K562 (cell line): ENCODE results near the gene MECR. TPM values are rescaled to one million over a fixed set of nuclear protein-coding genes. Genes with fewer than 3 reads are reported as not detected.

ENCODE experiments used
- ATAC-seq: fragments of 200-7000 bp; cut with Tn5 transposase; 3 replicates; pipeline ENCODE4 v1.9.1; 2020; ENCODE audit warnings: moderate library complexity
- BruUV-seq: library from RNA; stranded (reverse); fragments of 400-500 nt; replicated peaks from 2 replicates; lab custom pipeline; 2021; lab: Mats Ljungman, UMichigan
- CTCF ChIA-PET: fragments of 300-600 bp; formaldehyde crosslinking; extraction: SDS; loops from one replicate; lab custom pipeline; 2021; ENCODE audit warnings: low intra/inter-chr PET ratio; lab: Yijun Ruan, JAX
- POLR2A ChIA-PET: fragments of 300-600, 350-650 bp; sonication (Branson Sonifier 250); formaldehyde crosslinking; extraction: SDS; loops from one replicate; lab custom pipeline; 2021; ENCODE audit warnings: antibody characterized with exemption, inconsistent platforms; lab: Yijun Ruan, JAX
- DNase-seq, 4 experiments: peaks; one replicate each; pipeline versions ENCODE4 v3.0.0 to v3.0.0-alpha.2; 2011 to 2018; ENCODE audit warnings: low spot score in 3 of 4, mixed read lengths in 3 of 4; ENCODE audit errors: extremely low read depth in 1 of 4
- FAIRE-seq: peaks from 2 replicates; lab custom pipeline; 2011; peaks lifted over from hg19 to GRCh38; lab: Jason Lieb, UNC
- H2AFZ ChIP-seq: 2 replicates; pipeline ENCODE4 v1.6.0; 2011; ENCODE audit warnings: low read depth, low read length, control low read depth, inconsistent platforms
- H3K27ac ChIP-seq: fragments of 200-600 bp; 3 replicates; pipeline ENCODE4 v1.8.0; 2011; ENCODE audit warnings: low read depth, mild to moderate bottlenecking, control low read depth, inconsistent platforms, low read length, moderate library complexity, mixed read lengths; ENCODE audit errors: extremely low read depth
- H3K27me3 ChIP-seq, 2 experiments: fragments of 300-600 bp in 1 of 2; 2 replicates in 1 of 2; 3 replicates in 1 of 2; pipeline versions ENCODE4 v1.6.0 to v1.8.0; 2011; ENCODE audit warnings: inconsistent platforms in 2 of 2, low read length in 2 of 2, mild to moderate bottlenecking in 1 of 2, mixed read lengths in 1 of 2, moderate library complexity in 1 of 2; ENCODE audit not compliant: control insufficient read depth in 2 of 2, insufficient read depth in 2 of 2
- H3K36me3 ChIP-seq: fragments of 300-600 bp; 3 replicates; pipeline ENCODE4 v1.8.0; 2011; ENCODE audit warnings: mild to moderate bottlenecking, low read length, inconsistent platforms; ENCODE audit not compliant: control insufficient read depth, insufficient read depth
- H3K4me1 ChIP-seq, 2 experiments: fragments of 200-600 bp in 1 of 2; replicated peaks in 1 of 2; 2 replicates in 1 of 2; 3 replicates in 1 of 2; pipeline versions ENCODE4 v1.5.1 to v1.8.0; 2011; ENCODE audit warnings: inconsistent platforms in 2 of 2, low read length in 2 of 2, mild to moderate bottlenecking in 1 of 2, mixed read lengths in 1 of 2, moderate library complexity in 1 of 2; ENCODE audit not compliant: control insufficient read depth in 2 of 2, insufficient read depth in 2 of 2
- H3K4me2 ChIP-seq: 2 replicates; pipeline ENCODE4 v1.6.1; 2011; ENCODE audit warnings: low read length, control low read depth, inconsistent platforms, mixed read lengths; ENCODE audit not compliant: insufficient read depth
- H3K4me3 ChIP-seq: fragments of 200-600 bp; sonication (generic), shearing (Covaris generic); 2 replicates; pipeline ENCODE4 v1.5.1; 2016; ENCODE audit warnings: control low read depth, inconsistent platforms
- H3K79me2 ChIP-seq: fragments of 200-600 bp; 3 replicates; pipeline ENCODE4 v1.8.0; 2011; ENCODE audit warnings: low read length, inconsistent platforms; ENCODE audit not compliant: control insufficient read depth, insufficient read depth
- H3K9ac ChIP-seq, 2 experiments: 2 replicates each; pipeline versions ENCODE4 v1.6.0 to v1.6.1; 2011; ENCODE audit warnings: low read depth in 2 of 2, low read length in 2 of 2, control low read depth in 1 of 2, inconsistent platforms in 1 of 2, mild to moderate bottlenecking in 1 of 2, mixed read lengths in 1 of 2; ENCODE audit not compliant: insufficient read depth in 1 of 2
- H3K9me1 ChIP-seq: one replicate; pipeline ENCODE4 v1.6.0; 2011; ENCODE audit warnings: inconsistent platforms, mild to moderate bottlenecking, low read length, moderate library complexity; ENCODE audit not compliant: control insufficient read depth, insufficient read depth
- H3K9me3 ChIP-seq: replicated peaks from 2 replicates; pipeline ENCODE4 v1.5.1; 2011; ENCODE audit warnings: low read depth, low read length, inconsistent platforms; ENCODE audit not compliant: control insufficient read depth, insufficient read depth
- H4K20me1 ChIP-seq: replicated peaks from 2 replicates; pipeline ENCODE4 v1.6.1; 2011; ENCODE audit warnings: low read length, inconsistent platforms, mixed read lengths; ENCODE audit not compliant: control insufficient read depth, insufficient read depth
- ARID2 ChIP-seq: fragments of 450-650 bp; IDR thresholded peaks from 2 replicates; pipeline ENCODE4 v1.6.1; 2017; ENCODE audit warnings: antibody characterized with exemption, mild to moderate bottlenecking
- CBX5 ChIP-seq: IDR thresholded peaks from 2 replicates; pipeline ENCODE4 v1.6.1; 2014; ENCODE audit warnings: low read depth, borderline replicate concordance
- DACH1 ChIP-seq: fragments of 450-650 bp; IDR thresholded peaks from 2 replicates; pipeline ENCODE4 v1.6.1; 2018; ENCODE audit not compliant: partially characterized antibody
- GABPB2 ChIP-seq: fragments of 250-450 bp; sonication (Bioruptor Pico); conservative IDR thresholded peaks from 2 replicates; pipeline ENCODE4 v1.5.1; 2021; ENCODE audit warnings: mild to moderate bottlenecking
- HDAC1 ChIP-seq, 2 experiments: fragments of 450-650 bp; IDR thresholded peaks; 2 replicates each; pipeline ENCODE4 v1.6.1; 2016 to 2017; ENCODE audit warnings: inconsistent platforms in 1 of 2, mild to moderate bottlenecking in 1 of 2, moderate library complexity in 1 of 2
- KDM1A ChIP-seq, 2 experiments: fragments of 450-650 bp; IDR thresholded peaks; 2 replicates each; pipeline ENCODE4 v1.6.1; 2016; ENCODE audit warnings: mild to moderate bottlenecking in 2 of 2
- NBN ChIP-seq: fragments of 450-650 bp; IDR thresholded peaks from 2 replicates; pipeline ENCODE4 v1.6.1; 2016; ENCODE audit warnings: low read depth, mild to moderate bottlenecking
- NFRKB ChIP-seq: fragments of 450-650 bp; IDR thresholded peaks from 2 replicates; pipeline ENCODE4 v1.6.1; 2016; ENCODE audit warnings: low read depth
- PML ChIP-seq: IDR thresholded peaks from 2 replicates; pipeline ENCODE4 v1.6.1; 2012; ENCODE audit warnings: low read length, inconsistent platforms
- SNIP1 ChIP-seq: fragments of 450-650 bp; IDR thresholded peaks from 2 replicates; pipeline ENCODE4 v1.7.1; 2017; ENCODE audit warnings: low read depth, mild to moderate bottlenecking
- SRSF7 ChIP-seq: fragments of 200-400 bp; formaldehyde crosslinking; optimal IDR thresholded peaks from 2 replicates; pipeline ENCODE3; 2017; ENCODE audit warnings: mild to moderate bottlenecking, low read depth, low read length
- ZBTB34 ChIP-seq: fragments of 250-450 bp; sonication (Bioruptor Pico); IDR thresholded peaks from 2 replicates; pipeline ENCODE4 v1.8.0; 2021; ENCODE audit warnings: mild to moderate bottlenecking, moderate library complexity
- WGBS: fragments of 100-300 bp; shearing (Covaris generic); methylation state at CpG from one replicate; pipeline ENCODE4 v1.1.6; 2016; ENCODE audit warnings: low coverage, mixed read lengths; ENCODE audit not compliant: insufficient coverage; ENCODE audit errors: missing lambda C conversion rate; 5-methylcytosine and 5-hydroxymethylcytosine counted together
- in situ Hi-C: fragments of 300-500 bp; cut with MboI; formaldehyde crosslinking; loops from 4 replicates; pipeline ENCODE4 v1.15.0; 2018; ENCODE audit warnings: inconsistent platforms, mixed read lengths
- intact Hi-C: fragments of 100-400 bp; cut with micrococcal nuclease; formaldehyde crosslinking; loops from 2 replicates; pipeline ENCODE4 v1.14.2; 2022
- polyA plus RNA-seq, 8 experiments: library from polyadenylated mRNA; depleted of rRNA in 4 of 8; stranded (reverse) in 5 of 8; unstranded in 3 of 8; fragments of >200 nt; fragmentation: Nextera tagmentation in 2 of 8; fragmentation: Illumina TruSeq in 1 of 8; extraction: Ambion mirVana in 2 of 8; extraction: Trizol in 1 of 8; gene quantifications; 2 replicates each; pipeline versions ENCODE4 v1.2.1 to v1.2.3, GENCODE V29; 2011 to 2014; ENCODE audit warnings: inconsistent platforms in 1 of 8, missing spikeins in 1 of 8
- total RNA-seq, 7 experiments: library from RNA; depleted of rRNA in 6 of 7; stranded (reverse); fragments of >200 nt in 6 of 7; fragmentation: Illumina TruSeq in 2 of 7; extraction: Trizol in 2 of 7; gene quantifications; 2 replicates each; pipeline versions ENCODE4 v1.2.1 to v1.2.3, GENCODE V29; 2011 to 2021; ENCODE audit warnings: low replicate concordance in 1 of 7

MECR gene
- total and polyA plus RNA-seq, 9 of the 15 experiments (the other 6 are each of a cell fraction or from before 2014, with no cell fraction given) = 10.4 to 58.6 (median 42.9) TPM

- Histone ChIP-seq H2AFZ (no peak overlapping the region), H3K79me2 (peaks cover 98% of the 10 kb centered on the region), H3K4me1 (peaks cover 4 to 7% of the 10 kb centered on the region in 2 experiments; a peak in 4 of 5 replicates), H3K36me3 (peaks cover 85% of the 10 kb centered on the region), H3K27ac (no peak overlapping the region), H3K9ac (0 out of 4 replicates have a peak overlapping the region, but pooled peaks of 1 of the 2 experiments have one; percentile 57), H3K9me3 (no peaks in the 10 kb centered on the region), H4K20me1 (peaks cover 42% of the 10 kb centered on the region), H3K4me2 (no peak overlapping the region)
- CTCF ChIA-PET = no interaction called here
- 93% methylated on average over 8 of the region's 8 CpGs for WGBS
- DNase-seq (no peak), FAIRE-seq (no peak)
- POLR2A ChIA-PET = interaction anchor here (1.1 to 14.0 kb wide), 4 partner anchors 7 to 48 kb away, joined by 5 to 129 read pairs (median 46); partner anchors contain the start of gene SRSF4
- BruUV-seq = no TSS peak
- TF ChIP-seq GABPB2 (CRISPR knock-in tag) = no peak
- TF ChIP-seq ARID2 = no peak
- TF ChIP-seq KDM1A (IDR thresholded peaks at IDR 0.05) = no peak
- TF ChIP-seq SRSF7 = no peak
- TF ChIP-seq PML = no peak
- no peak for TF ChIP-seq HDAC1 (IDR thresholded peaks at IDR 0.05)
- no peak for TF ChIP-seq NFRKB
- no peak for TF ChIP-seq ZBTB34 (CRISPR knock-in tag)
- no peak for TF ChIP-seq SNIP1
- no peak for TF ChIP-seq DACH1
- no peak for TF ChIP-seq NBN
- TF ChIP-seq CBX5 = no peak
- TF ChIP-seq, all 486 proteins: peak for 0
- no peaks in the 10 kb centered on the region for H3K9me1 ChIP-seq
- ATAC-seq = no peak
- H3K27me3 ChIP-seq = no peaks in the 10 kb centered on the region
- in situ Hi-C loops = no loop called here
- no peak overlapping the region for H3K4me3 ChIP-seq
- intact Hi-C loops = no loop called here
Measured at GRCh38 chr1:29172415-29172939, 58.3 kb downstream of the MECR start.
